ENCODE results near the gene TNPO3. TPM values are rescaled to one million over a fixed set of nuclear protein-coding genes. Genes with fewer than 3 reads are reported as not detected.

TNPO3 gene
- total RNA-seq, 1 experiment from 2014 or later: 58.5 TPM

GRCh38 chr7:128946936-128947830 is 107.7 kb downstream of the TNPO3 start:
- intact Hi-C loops (cut with micrococcal nuclease): no loop called here
- Histone ChIP-seq H3K4me1 (ENCODE audit: control insufficient read depth in 1 of 2, insufficient read depth in 2 of 2, low read length in 2 of 2) (no peaks in the 10 kb centered on the region), H3K9me3 (ENCODE audit: control insufficient read depth in 1 of 2, insufficient read depth in 1 of 2, low read depth in 1 of 2, low read length in 2 of 2) (no peaks in the 10 kb centered on the region), H3K79me2 (ENCODE audit: insufficient read depth, low read length) (no peaks in the 10 kb centered on the region), H3K27ac (ENCODE audit: low read depth, low read length) (no peak overlapping the region), H3K36me3 (ENCODE audit: control insufficient read depth in 1 of 2, insufficient read depth in 2 of 2, low read length in 2 of 2) (peaks cover 0 to 2% of the 10 kb centered on the region in 2 experiments; a peak in 1 of 4 replicates), H3K4me3 (replicated peaks in 1 of 2; ENCODE audit: low read depth in 1 of 2, low read length in 2 of 2) (no peak overlapping the region), H3K4me2 (ENCODE audit: low read length) (no peak overlapping the region), H3K27me3 (ENCODE audit: insufficient read depth, low read length) (no peaks in the 10 kb centered on the region), H3K9me2 (ENCODE audit: insufficient read depth) (no peaks in the 10 kb centered on the region), H4K20me1 (ENCODE audit: insufficient read depth) (no peaks in the 10 kb centered on the region), H2AFZ (ENCODE audit: low read depth, low read length, poor library complexity, severe bottlenecking) (no peak overlapping the region), H3K9ac (ENCODE audit: low read length) (no peak overlapping the region)
- POLR2A ChIA-PET: interaction anchor here (1.4 kb wide), 1 partner anchor 9 kb away, joined by 6 read pairs; the partner anchor contains the start of gene IRF5
- TF ChIP-seq FOSL1 (IDR thresholded peaks at IDR 0.05; ENCODE audit: low read depth) (no peak), ZNF274 (IDR thresholded peaks at IDR 0.05; ENCODE audit: low read depth, low read length) (no peak), SP1 (IDR thresholded peaks at IDR 0.05; ENCODE audit: low read depth) (no peak), TCF7L2 (IDR thresholded peaks at IDR 0.05; ENCODE audit: borderline replicate concordance, extremely low read depth, insufficient read depth, insufficient read length) (no peak), SRF (IDR thresholded peaks at IDR 0.05; ENCODE audit: low read depth) (no peak), YY1 (IDR thresholded peaks at IDR 0.05; ENCODE audit: extremely low read depth, insufficient replicate concordance, low read depth, low read length) (no peak), CTCF (IDR thresholded peaks at IDR 0.05 in 2 of 3, conservative IDR thresholded peaks at IDR 0.05 in 1 of 3; ENCODE audit: borderline replicate concordance in 1 of 3, insufficient read depth in 1 of 3, low read depth in 2 of 3, low read length in 2 of 3) (peak in 2 of 3 experiments; percentile 49 to 50; a peak in 4 of 6 replicates)
- no TSS peak for BruUV-seq (replicated peaks)
- ATAC-seq (peak; percentile 75), DNase-seq (ENCODE audit: low read depth, low spot score) (no peak)
- RAD21 ChIA-PET (ENCODE audit: low non-redundant PET in 1 of 2, low total read pairs in 2 of 2, uncharacterized antibody in 2 of 2, unreplicated experiment in 2 of 2): no interaction called here
- CTCF ChIA-PET: interaction anchor here (0.6 kb wide), 1 partner anchor 9 kb away, joined by 3 read pairs; the partner anchor contains the start of gene IRF5
